ENCODE measurements around the gene CFAP141.
"Not testable (repeated sequence)": the region's sequence is repeated elsewhere in the genome, so short reads cannot be mapped to it uniquely, and the experiment has no call there.

Gene CFAP141

GRCh38 chr1:154206196-154206595 lies at the start of gene CFAP141:
Gene CFAP141 (minus strand): TSS chr1:154206333. CDS start chr1:154206307, 26 bp downstream.
- in situ Hi-C loops (cut with HindIII; ENCODE audit: low sequenced_read_pairs), result no loop called here

- in situ Hi-C loops (cut with HindIII; ENCODE audit: low sequenced_read_pairs), result no loop called here
Measured at GRCh38 chr1:154253671-154254070, 47.5 kb upstream of the CFAP141 start.

- in situ Hi-C loops (cut with HindIII; ENCODE audit: low sequenced_read_pairs), result no loop called here
Measured at GRCh38 chr1:154241703-154242351, 35.7 kb upstream of the CFAP141 start.

GRCh38 chr1:154240294-154240833 lies 34.2 kb upstream of the CFAP141 start:
- in situ Hi-C loops (cut with HindIII; ENCODE audit: low sequenced_read_pairs), result no loop called here

GRCh38 chr1:154239491-154239890 lies 33.4 kb upstream of the CFAP141 start:
- in situ Hi-C loops (cut with HindIII; ENCODE audit: low sequenced_read_pairs), result no loop called here

- in situ Hi-C loops (cut with HindIII; ENCODE audit: low sequenced_read_pairs), result no loop called here
Measured at GRCh38 chr1:154237880-154238506, 31.9 kb upstream of the CFAP141 start.

- in situ Hi-C loops (cut with HindIII; ENCODE audit: low sequenced_read_pairs), result no loop called here
Measured at GRCh38 chr1:154237435-154237834, 31.3 kb upstream of the CFAP141 start.

GRCh38 chr1:154236855-154237254 lies 30.7 kb upstream of the CFAP141 start:
- in situ Hi-C loops (cut with HindIII; ENCODE audit: low sequenced_read_pairs), result no loop called here

- in situ Hi-C loops (cut with HindIII; ENCODE audit: low sequenced_read_pairs), result not testable (repeated sequence)
Measured at GRCh38 chr1:154233127-154233526, 27.0 kb upstream of the CFAP141 start.

GRCh38 chr1:154231112-154231511 lies 25.0 kb upstream of the CFAP141 start:
- in situ Hi-C loops (cut with HindIII; ENCODE audit: low sequenced_read_pairs), result not testable (repeated sequence)

GRCh38 chr1:154225370-154225769 lies 19.2 kb upstream of the CFAP141 start:
- in situ Hi-C loops (cut with HindIII; ENCODE audit: low sequenced_read_pairs), result no loop called here

- in situ Hi-C loops (cut with HindIII; ENCODE audit: low sequenced_read_pairs), result no loop called here
Measured at GRCh38 chr1:154223621-154224020, 17.5 kb upstream of the CFAP141 start.

GRCh38 chr1:154222918-154223317 lies 16.8 kb upstream of the CFAP141 start:
- in situ Hi-C loops (cut with HindIII; ENCODE audit: low sequenced_read_pairs), result no loop called here

GRCh38 chr1:154222518-154222917 lies 16.4 kb upstream of the CFAP141 start:
- in situ Hi-C loops (cut with HindIII; ENCODE audit: low sequenced_read_pairs), result no loop called here

GRCh38 chr1:154221278-154222001 lies 15.3 kb upstream of the CFAP141 start:
- in situ Hi-C loops (cut with HindIII; ENCODE audit: low sequenced_read_pairs), result no loop called here

- in situ Hi-C loops (cut with HindIII; ENCODE audit: low sequenced_read_pairs), result no loop called here
Measured at GRCh38 chr1:154220970-154221277, 14.8 kb upstream of the CFAP141 start.

GRCh38 chr1:154220071-154220969 lies 14.2 kb upstream of the CFAP141 start, which contains the start of gene UBAP2L:
Gene UBAP2L (plus strand): TSS chr1:154220955. CDS start chr1:154225124, 4,169 bp downstream.
- in situ Hi-C loops (cut with HindIII; ENCODE audit: low sequenced_read_pairs), result no loop called here

GRCh38 chr1:154219541-154219940 lies 13.4 kb upstream of the CFAP141 start:
- in situ Hi-C loops (cut with HindIII; ENCODE audit: low sequenced_read_pairs), result no loop called here

- in situ Hi-C loops (cut with HindIII; ENCODE audit: low sequenced_read_pairs), result no loop called here
Measured at GRCh38 chr1:154218545-154218944, 12.4 kb upstream of the CFAP141 start.

- in situ Hi-C loops (cut with HindIII; ENCODE audit: low sequenced_read_pairs), result no loop called here
Measured at GRCh38 chr1:154213274-154213673, 7.1 kb upstream of the CFAP141 start.

- in situ Hi-C loops (cut with HindIII; ENCODE audit: low sequenced_read_pairs), result no loop called here
Measured at GRCh38 chr1:154212083-154212482, 6.0 kb upstream of the CFAP141 start.
